Measurements from ENCODE around the gene MAGEA6.
"Not testable (repeated sequence)": the region's sequence is repeated elsewhere in the genome, so short reads cannot be mapped to it uniquely, and the experiment has no call there.

MAGEA6 gene

GRCh38 chrX:152769549-152770289 is at the start of gene MAGEA6:
Gene MAGEA6 (minus strand): TSS chrX:152769689. CDS start chrX:152767650, 2,039 bp downstream.
- DNase-seq, result not testable (repeated sequence)

- DNase-seq, result no peak
Observed at GRCh38 chrX:152819266-152819665, 49.8 kb upstream of the MAGEA6 start.

- DNase-seq, result no peak
Observed at GRCh38 chrX:152818356-152818755, 48.9 kb upstream of the MAGEA6 start.

- no peak for DNase-seq
Observed at GRCh38 chrX:152817078-152817764, 47.7 kb upstream of the MAGEA6 start.

GRCh38 chrX:152814048-152814447 is 44.6 kb upstream of the MAGEA6 start:
- no peak for DNase-seq

GRCh38 chrX:152813206-152813605 is 43.7 kb upstream of the MAGEA6 start:
- DNase-seq, result no peak

GRCh38 chrX:152810403-152810802 is 40.9 kb upstream of the MAGEA6 start:
- no peak for DNase-seq

GRCh38 chrX:152806035-152806434 is 36.5 kb upstream of the MAGEA6 start:
- no peak for DNase-seq

- no peak for DNase-seq
Observed at GRCh38 chrX:152798945-152799344, 29.5 kb upstream of the MAGEA6 start.

- DNase-seq, result not testable (repeated sequence)
Observed at GRCh38 chrX:152787062-152787461, 17.6 kb upstream of the MAGEA6 start.

GRCh38 chrX:152766562-152766961 is 2.9 kb downstream of the MAGEA6 start:
- DNase-seq, result not testable (repeated sequence)

GRCh38 chrX:152761582-152761981 is 7.9 kb downstream of the MAGEA6 start:
- DNase-seq, result not testable (repeated sequence)

- DNase-seq, result not testable (repeated sequence)
Observed at GRCh38 chrX:152759544-152759943, 9.9 kb downstream of the MAGEA6 start.

- not testable (repeated sequence) for DNase-seq
Observed at GRCh38 chrX:152758918-152759317, 10.6 kb downstream of the MAGEA6 start, which contains the start of gene CSAG3. Gene CSAG3 (plus strand): TSS chrX:152759218.

GRCh38 chrX:152754871-152755270 is 14.6 kb downstream of the MAGEA6 start:
- not testable (repeated sequence) for DNase-seq

GRCh38 chrX:152753686-152754650 is 15.5 kb downstream of the MAGEA6 start, which contains the start of gene MAGEA2:
Gene MAGEA2 (minus strand): TSS chrX:152753842. CDS start chrX:152751363, 2,479 bp downstream.
- not testable (repeated sequence) for DNase-seq

GRCh38 chrX:152738560-152738959 is 30.9 kb downstream of the MAGEA6 start:
- no peak for DNase-seq

- DNase-seq, result not testable (repeated sequence)
Observed at GRCh38 chrX:152736528-152736927, 33.0 kb downstream of the MAGEA6 start.

GRCh38 chrX:152735860-152736511 is 33.5 kb downstream of the MAGEA6 start:
- DNase-seq, result no peak

GRCh38 chrX:152735101-152735500 is 34.4 kb downstream of the MAGEA6 start:
- DNase-seq, result no peak

GRCh38 chrX:152734143-152734858 is 35.2 kb downstream of the MAGEA6 start:
- DNase-seq, result not testable (repeated sequence)
